HFF-Myc (cell line): Measurements from ENCODE around the gene TNS1.
"Not testable (repeated sequence)": the region's sequence is repeated elsewhere in the genome, so short reads cannot be mapped to it uniquely, and the experiment has no call there.

Experiments
- DNase-seq: peaks from one replicate; pipeline ENCODE4 v3.0.0-alpha.2; 2011; ENCODE audit warnings: low read depth; ENCODE audit errors: extremely low read depth
- H3K4me3 ChIP-seq: replicated peaks from 2 replicates; pipeline ENCODE4 v1.5.1; 2011; ENCODE audit warnings: low read depth, mild to moderate bottlenecking, control low read depth, low read length
- TF ChIP-seq, protein P1 (sequence below): IDR thresholded peaks from 2 replicates; pipeline ENCODE4 v1.5.1; 2012; ENCODE audit warnings: mild to moderate bottlenecking, low read depth, low read length, control low read depth; ENCODE audit errors: missing control alignments

The TNS1 gene

DNA sequence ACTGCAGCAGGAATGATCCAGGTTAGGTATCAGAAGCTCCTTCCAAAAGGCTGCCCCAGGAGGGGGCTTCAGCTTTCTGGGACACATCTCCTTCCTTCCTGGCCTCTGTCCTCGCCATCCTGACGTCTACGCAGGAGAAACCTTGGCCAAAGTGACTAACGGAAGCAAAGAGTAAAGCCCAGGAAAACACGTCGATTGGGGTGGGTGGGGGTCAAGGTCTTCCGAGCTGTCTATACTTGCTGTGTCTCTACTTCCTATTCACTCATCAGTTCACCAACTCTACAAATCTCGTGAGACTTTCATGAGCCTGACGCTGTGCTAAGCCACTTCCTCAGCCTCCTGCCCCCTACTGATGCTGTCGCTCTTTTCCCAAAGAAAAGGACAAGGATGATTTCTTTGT, 212.6 kb downstream of the TNS1 start:
- no peak for DNase-seq
- TF ChIP-seq, protein P1, sequence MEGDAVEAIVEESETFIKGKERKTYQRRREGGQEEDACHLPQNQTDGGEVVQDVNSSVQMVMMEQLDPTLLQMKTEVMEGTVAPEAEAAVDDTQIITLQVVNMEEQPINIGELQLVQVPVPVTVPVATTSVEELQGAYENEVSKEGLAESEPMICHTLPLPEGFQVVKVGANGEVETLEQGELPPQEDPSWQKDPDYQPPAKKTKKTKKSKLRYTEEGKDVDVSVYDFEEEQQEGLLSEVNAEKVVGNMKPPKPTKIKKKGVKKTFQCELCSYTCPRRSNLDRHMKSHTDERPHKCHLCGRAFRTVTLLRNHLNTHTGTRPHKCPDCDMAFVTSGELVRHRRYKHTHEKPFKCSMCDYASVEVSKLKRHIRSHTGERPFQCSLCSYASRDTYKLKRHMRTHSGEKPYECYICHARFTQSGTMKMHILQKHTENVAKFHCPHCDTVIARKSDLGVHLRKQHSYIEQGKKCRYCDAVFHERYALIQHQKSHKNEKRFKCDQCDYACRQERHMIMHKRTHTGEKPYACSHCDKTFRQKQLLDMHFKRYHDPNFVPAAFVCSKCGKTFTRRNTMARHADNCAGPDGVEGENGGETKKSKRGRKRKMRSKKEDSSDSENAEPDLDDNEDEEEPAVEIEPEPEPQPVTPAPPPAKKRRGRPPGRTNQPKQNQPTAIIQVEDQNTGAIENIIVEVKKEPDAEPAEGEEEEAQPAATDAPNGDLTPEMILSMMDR = no peak
- no peak overlapping the region for H3K4me3 ChIP-seq

DNA sequence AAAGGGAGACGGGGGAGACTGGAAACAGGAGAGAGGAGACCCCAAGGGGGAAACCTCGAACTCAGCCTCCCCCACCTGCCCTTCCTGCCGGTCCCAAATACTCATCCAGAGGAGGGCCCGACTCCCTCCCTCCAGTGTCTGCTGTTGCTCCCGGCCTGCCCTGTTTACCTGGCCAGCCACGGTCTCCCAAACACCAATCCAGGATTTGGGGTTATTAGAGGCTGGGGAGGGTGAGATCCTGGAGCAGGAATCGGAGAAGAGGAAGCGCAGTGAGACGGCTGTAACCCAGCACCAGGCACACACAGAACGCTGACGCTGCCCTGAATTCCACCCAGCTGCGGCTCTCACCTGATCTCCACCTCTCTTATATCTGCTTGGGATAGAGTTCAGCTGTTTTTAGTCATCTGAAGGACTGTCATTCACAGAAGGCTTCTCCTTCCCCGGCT, 213.0 kb downstream of the TNS1 start:
- no peak for DNase-seq
- no peak overlapping the region for H3K4me3 ChIP-seq
- TF ChIP-seq, protein P1 = no peak

DNA sequence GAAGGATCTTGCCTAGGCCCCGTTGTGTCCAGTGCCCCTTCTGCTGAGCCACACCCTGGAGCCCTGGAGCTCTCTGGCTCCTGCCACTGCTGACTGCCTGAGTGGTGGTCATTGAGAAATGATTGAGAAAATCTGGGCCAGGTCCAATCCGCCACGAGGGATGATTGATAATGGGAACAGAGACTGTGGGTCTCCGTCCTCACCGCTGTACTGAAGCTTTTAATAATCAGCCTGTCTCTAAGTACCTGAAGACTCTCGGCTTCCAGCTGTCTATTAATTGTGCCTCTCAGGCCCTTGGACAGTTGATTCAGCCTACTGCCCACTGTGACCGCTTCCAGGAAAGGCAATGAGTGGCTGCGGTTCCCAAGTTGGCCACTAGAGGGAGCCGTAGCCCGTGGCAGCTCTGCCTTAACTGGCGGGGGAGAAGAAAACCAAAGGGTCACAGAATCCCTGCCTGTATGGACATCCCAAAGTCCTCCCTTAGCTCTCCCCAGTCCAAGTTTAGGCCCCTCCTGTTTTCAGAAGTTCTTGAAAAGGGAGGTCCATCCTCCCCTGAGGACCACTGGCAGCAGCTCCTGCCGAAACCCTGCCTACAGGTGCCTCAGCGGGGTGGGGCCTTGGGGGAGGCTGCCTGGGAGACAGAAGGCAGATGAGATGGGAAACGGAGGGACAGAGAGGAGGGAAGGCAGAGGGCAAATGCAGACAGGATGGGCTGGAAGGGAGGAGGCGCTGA, 213.6 kb downstream of the TNS1 start:
- TF ChIP-seq, protein P1 = peak; percentile 99
- peak; percentile 36 for DNase-seq
- H3K4me3 ChIP-seq = no peak overlapping the region

DNA sequence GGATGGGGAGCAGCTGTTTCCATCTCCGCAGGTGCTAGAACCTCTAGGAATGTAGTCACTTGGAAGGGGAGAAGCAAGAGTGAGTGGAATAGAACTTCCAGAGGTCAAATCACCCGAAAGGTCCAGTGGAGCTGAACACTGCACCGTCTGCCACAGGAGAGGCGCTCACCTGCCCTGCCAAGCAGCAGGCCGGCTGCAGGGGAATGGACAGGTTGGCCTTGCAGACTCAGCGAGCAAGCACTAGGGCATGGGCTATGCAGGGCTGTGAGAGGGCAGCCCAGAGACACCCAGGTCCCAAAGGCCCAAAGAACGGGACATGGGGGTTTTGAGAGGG, 214.2 kb downstream of the TNS1 start:
- no peak overlapping the region for H3K4me3 ChIP-seq
- no peak for DNase-seq
- TF ChIP-seq, protein P1 = no peak

DNA sequence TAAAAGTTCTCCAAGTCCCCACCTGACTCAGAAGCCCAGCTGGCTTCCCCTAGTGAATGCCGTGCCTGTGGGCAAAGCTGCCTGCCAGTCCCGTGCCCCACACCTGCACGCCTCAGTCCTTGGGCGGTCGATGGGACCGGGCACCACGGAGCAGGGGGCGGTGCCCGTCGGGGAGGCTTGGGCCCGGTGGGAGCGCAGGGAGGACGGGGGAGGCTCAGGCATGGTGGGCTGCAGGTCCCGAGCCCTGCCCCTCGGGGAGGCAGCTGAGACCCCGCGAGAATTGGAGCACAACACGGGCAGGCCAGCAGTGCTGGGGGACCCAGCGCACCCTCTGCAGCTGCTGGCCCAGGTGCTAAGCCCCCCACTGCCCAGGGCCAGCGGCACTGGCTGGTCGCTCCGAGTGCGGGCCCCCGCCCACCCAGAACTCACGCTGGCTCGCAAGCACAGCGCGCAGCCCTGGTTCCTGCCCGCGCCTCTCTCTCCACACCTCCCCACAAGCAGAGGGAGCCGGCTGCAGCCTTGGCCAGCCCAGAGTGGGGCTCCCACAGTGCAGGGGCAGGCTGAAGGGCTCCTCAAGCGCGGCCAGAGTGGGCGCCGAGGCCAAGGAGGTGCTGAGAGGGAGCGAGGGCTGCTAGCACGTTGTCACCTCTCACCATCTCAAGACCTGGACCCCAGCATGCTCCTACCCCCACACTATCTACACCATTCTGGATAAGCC, 215.5 kb downstream of the TNS1 start:
- no peak overlapping the region for H3K4me3 ChIP-seq
- TF ChIP-seq, protein P1 = no peak
- DNase-seq = no peak

DNA sequence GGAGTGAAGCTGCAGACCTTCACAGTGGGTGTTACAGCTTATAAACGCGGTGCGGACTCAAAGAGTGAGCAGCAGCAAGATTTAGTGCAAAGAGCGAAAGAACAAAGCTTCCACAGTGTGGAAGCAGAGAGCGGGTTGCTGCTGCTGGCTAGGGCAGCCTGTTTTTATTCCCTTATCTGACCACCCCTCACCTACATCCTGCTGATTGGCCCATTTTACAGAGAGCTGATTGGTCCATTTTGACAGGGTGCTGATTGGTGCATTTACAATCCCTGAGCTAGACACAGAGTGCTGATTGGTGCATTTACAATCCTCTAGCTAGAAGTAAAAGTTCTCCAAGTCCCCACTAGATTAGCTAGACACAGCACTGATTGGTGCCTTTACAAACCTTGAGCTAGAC, 216.2 kb downstream of the TNS1 start:
- H3K4me3 ChIP-seq = not testable (repeated sequence)

DNA sequence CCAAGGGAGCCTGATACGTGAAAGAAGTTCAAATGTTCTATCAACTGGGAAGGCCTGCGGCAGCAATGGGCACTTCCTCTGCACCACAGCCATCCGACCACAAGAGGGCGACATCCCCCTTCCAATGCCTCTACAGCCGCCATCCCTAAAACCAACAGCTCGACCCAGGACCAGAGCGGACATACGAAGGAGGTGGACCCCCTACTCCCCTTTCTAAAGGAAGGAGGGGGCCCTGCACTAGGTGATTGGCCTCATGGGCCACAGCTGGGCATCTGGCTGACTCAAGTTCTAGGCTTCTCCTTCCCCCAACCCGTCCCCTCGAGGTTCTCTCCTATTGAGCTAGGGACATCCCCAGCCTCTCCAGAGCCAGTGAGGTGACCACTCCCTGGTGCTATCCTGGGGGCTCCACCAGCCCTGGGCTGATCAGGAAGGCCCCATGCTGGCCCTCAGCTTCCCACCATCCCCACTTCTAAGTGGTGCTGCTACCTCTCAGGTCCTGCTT, 217.2 kb downstream of the TNS1 start:
- TF ChIP-seq, protein P1 = peak; percentile 94
- H3K4me3 ChIP-seq = no peak overlapping the region
- DNase-seq = peak; percentile 48

More for the DNA sequence above, 216.2 kb downstream of the TNS1 start:
- not testable (repeated sequence) for DNase-seq
